Activated CD4-positive, alpha-beta T cell treated with anti-CD3 and anti-CD28 coated beads for 24 hours (primary cell): Measurements from ENCODE around the gene RGS6.

Experiments
- DNase-seq, 2 donors: peaks; one replicate each; pipeline ENCODE4 v3.0.0-alpha.2; 2020; ENCODE audit warnings: low read depth in 2 of 2

RGS6 gene

GRCh38 chr14:72499746-72500145 is 567.5 kb downstream of the RGS6 start:
- DNase-seq = no peak

- no peak for DNase-seq
Measured at GRCh38 chr14:72500234-72500838, 568.1 kb downstream of the RGS6 start.

DNA sequence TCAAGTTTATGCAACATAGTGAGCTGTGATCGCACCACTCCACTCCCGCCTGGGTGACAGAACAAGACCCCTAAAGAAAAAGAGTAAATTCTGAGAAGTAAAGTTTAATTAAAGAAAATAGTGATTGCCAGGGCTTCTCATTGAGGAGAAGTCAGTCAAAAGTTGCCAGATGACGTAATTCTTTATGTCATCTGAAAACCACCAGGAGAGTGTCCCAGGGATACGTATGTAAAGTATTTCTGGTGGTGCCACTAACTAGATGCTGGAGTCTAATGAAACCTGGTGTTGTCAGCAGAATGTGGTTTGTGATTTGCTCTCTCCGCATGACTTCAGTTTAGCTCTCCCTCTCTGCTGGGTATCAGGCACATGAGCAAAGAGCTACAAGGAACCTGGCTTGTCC is 569.2 kb downstream of the RGS6 start:
- no peak for DNase-seq

GRCh38 chr14:72503271-72503670 is 571.0 kb downstream of the RGS6 start:
- no peak for DNase-seq

- DNase-seq = no peak
Measured at GRCh38 chr14:72503696-72504368, 571.6 kb downstream of the RGS6 start.

DNA sequence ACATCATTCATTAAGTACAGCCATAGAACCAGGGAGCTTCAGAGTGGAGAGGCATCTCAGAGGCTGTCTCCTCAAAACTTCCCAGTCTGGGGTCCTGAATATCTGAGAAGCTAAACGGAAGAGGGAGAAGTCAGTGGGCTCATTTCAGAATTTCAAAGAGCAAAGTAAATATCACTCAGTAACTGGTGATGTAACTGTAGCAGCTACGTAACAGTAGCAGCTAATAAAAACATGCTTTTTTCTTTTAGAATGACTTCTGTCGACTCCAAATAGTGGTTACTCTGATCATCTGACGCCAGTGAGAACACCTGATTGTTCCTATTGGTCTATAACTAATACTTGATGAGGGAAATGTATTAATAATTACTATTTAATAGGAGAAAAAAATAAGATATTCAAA is 578.3 kb downstream of the RGS6 start:
- no peak for DNase-seq

GRCh38 chr14:72512281-72512680 is 580.1 kb downstream of the RGS6 start:
- DNase-seq = no peak

- no peak for DNase-seq
Measured at GRCh38 chr14:72512925-72513324, 580.7 kb downstream of the RGS6 start.

DNA sequence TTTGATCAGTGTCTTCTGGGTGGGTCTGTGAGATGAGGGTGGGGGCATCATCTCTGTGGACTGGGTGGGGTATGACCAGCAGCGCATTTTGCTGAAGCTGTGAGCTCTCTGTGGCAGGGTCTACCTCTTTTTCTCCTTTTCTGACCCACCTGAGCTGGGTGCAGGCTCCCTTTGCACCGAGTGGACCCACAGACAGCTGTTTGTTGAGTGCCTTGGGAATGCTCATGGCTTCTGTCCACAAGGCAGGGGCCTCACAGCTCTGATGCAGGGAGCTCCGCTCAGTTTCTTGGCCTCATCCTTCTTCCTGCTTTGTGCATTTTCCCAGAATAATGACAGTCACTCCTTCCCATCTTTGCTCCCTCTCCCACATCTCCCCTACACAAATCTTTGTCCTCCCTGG is 581.1 kb downstream of the RGS6 start:
- DNase-seq = no peak

DNA sequence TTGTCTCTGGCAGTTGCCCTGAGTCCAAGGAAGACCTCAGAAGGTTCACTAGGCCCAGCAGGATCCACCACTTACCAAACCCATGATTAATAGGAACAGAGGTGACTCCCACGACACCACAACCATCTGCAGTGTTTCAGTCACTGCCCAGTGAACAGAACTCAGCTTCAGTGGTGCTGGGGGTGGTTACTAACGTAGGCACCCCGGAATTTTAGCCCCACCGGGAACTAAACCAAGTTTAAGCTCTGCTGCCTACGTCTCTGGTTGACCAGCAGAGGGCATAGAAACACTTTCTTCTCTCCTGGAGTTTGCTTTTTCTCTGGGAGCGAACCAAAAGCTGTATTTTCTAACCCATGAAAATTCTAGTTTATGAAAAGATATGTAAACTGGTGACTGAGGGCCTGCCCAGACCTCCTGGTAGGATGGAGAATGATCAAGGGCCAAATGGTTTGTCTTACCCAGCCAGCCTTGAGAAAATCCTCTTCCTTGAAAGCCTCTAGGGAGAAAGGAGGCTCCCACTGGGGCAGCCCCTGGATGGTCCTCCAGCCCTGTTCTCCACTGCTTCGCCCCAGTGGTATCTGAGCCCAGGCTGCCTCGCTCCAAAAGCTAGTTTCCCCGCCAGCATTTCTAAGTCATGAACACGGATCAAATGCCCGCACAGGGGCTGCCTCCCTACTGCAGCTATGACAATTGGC is 581.9 kb downstream of the RGS6 start:
- no peak for DNase-seq

GRCh38 chr14:72514660-72515025 is 582.4 kb downstream of the RGS6 start:
- DNase-seq = no peak

- no peak for DNase-seq
Measured at GRCh38 chr14:72515779-72516770, 583.8 kb downstream of the RGS6 start.

DNA sequence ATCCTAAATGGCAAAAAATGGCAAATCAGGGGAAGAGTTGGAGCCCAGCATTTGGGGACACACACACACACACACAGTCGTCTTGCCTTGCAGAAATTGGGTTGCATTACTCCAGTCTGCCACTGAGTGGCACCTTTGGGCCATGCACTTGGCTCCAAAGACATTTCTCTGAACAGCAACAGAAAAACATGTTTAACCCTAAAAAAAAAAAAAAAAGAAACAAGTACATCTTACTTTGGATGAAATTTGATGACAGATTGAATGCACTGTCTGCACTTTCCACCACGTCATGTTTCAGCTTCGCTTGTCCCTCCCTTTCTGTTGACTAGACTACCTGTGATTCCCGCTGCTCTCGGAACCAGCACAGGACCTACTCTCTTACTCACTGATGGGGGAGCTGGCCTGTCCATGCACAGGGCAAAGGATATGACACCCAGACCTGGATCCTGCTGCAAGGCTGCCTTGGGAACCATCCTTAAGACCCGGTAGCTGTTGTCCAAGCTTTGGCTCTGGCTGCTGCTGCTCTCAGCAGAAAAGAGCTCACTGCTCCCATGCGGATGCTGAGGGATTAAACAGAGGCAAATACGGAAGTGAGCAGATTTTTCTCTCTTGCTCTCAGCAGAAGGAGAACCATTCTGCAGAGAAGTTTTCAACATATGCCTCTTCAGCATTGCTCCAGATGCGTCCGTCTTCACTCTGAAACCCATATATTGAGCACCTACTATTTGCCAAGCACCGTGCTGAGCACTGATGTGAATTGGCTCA is 584.9 kb downstream of the RGS6 start:
- DNase-seq = peak; percentile 56 to 62

DNA sequence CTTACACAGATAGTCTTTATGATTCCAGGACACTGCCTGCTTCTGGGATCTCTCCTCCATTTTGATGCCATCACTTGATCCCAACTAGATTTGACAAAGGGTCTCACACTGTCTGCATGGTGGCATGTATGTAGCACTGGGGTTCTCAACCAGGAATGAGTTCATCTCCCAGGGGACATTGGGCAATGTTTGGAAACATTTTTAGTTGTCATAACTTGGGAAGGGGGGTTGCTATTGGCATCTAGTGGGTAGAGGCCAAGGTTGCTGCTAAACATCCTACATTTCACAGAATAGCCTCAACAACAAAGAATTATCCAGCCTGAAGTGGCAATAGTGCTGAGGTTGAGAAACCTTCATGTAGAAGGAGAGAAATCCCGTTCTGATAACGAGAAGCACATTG is 585.5 kb downstream of the RGS6 start:
- DNase-seq = no peak

DNA sequence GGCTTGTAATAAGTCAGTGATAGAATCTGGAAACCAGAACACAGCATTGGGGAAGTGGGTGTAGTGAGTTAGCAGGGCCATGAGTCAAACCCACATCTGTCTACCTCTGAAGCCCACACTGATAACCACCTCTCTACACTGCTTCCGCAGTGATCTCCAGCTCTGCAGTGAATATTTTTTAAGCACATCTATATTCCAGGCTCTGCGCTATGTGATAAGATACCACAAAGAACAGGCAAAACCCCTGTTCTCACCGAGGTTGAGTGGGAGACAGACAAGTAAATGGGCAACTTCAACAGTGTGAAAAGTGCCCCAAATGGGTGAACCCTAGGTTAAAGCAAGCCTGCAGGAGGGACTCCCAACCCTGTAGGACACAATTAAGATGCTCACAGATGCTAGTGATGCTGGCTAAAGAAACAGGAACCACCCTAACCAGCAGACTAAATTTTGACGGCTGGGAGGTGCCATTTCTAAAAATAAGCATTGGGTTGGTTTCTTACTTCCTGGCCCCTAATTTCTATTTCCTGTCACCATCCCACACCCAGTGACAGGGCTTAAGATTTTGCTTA is 586.7 kb downstream of the RGS6 start:
- peak in 1 of 2 donors; percentile 19 for DNase-seq

- DNase-seq = no peak
Measured at GRCh38 chr14:72519543-72519942, 587.3 kb downstream of the RGS6 start.

- DNase-seq = no peak
Measured at GRCh38 chr14:72521045-72521444, 588.8 kb downstream of the RGS6 start.

GRCh38 chr14:72521968-72522741 is 589.9 kb downstream of the RGS6 start:
- DNase-seq = no peak

- no peak for DNase-seq
Measured at GRCh38 chr14:72522847-72523246, 590.6 kb downstream of the RGS6 start.
